Retina (tissue), 1 donor: ENCODE measurements around the gene PAQR5.
"Not testable (repeated sequence)": the region's sequence is repeated elsewhere in the genome, so short reads cannot be mapped to it uniquely, and the experiment has no call there.

Source experiments
- DNase-seq: peaks from one replicate; pipeline ENCODE4 v3.0.0-alpha.2; 2016

PAQR5 gene

GRCh38 chr15:69293741-69294615, 4.7 kb upstream of the PAQR5 start:
- DNase-seq, result no peak

GRCh38 chr15:69296606-69297005, 2.1 kb upstream of the PAQR5 start:
- no peak for DNase-seq

- DNase-seq, result no peak
Observed at GRCh38 chr15:69297642-69298353, 914 bp upstream of the PAQR5 start.

- DNase-seq, result no peak
Observed at GRCh38 chr15:69298354-69298696, 387 bp upstream of the PAQR5 start.

- DNase-seq, result peak; percentile 43
Observed at GRCh38 chr15:69299451-69299886, 757 bp downstream of the PAQR5 start.

GRCh38 chr15:69299943-69300588, 1.4 kb downstream of the PAQR5 start:
- no peak for DNase-seq

GRCh38 chr15:69301101-69301500, 2.4 kb downstream of the PAQR5 start:
- DNase-seq, result not testable (repeated sequence)

- not testable (repeated sequence) for DNase-seq
Observed at GRCh38 chr15:69302087-69302486, 3.4 kb downstream of the PAQR5 start.

- DNase-seq, result no peak
Observed at GRCh38 chr15:69302929-69303328, 4.2 kb downstream of the PAQR5 start.

- no peak for DNase-seq
Observed at GRCh38 chr15:69303337-69304181, 4.8 kb downstream of the PAQR5 start.

- no peak for DNase-seq
Observed at GRCh38 chr15:69304182-69304545, 5.5 kb downstream of the PAQR5 start.

- DNase-seq, result no peak
Observed at GRCh38 chr15:69305204-69305931, 6.7 kb downstream of the PAQR5 start.

- no peak for DNase-seq
Observed at GRCh38 chr15:69305933-69306568, 7.3 kb downstream of the PAQR5 start.

- DNase-seq, result no peak
Observed at GRCh38 chr15:69307939-69308338, 9.2 kb downstream of the PAQR5 start.

GRCh38 chr15:69308949-69309348, 10.2 kb downstream of the PAQR5 start:
- DNase-seq, result no peak

GRCh38 chr15:69311319-69311721, 12.6 kb downstream of the PAQR5 start:
- no peak for DNase-seq

- no peak for DNase-seq
Observed at GRCh38 chr15:69313432-69314000, 14.8 kb downstream of the PAQR5 start.

GRCh38 chr15:69314131-69314530, 15.4 kb downstream of the PAQR5 start:
- DNase-seq, result no peak

GRCh38 chr15:69314736-69315135, 16.0 kb downstream of the PAQR5 start:
- no peak for DNase-seq

GRCh38 chr15:69315402-69316110, 16.8 kb downstream of the PAQR5 start:
- no peak for DNase-seq

GRCh38 chr15:69316291-69316690, 17.6 kb downstream of the PAQR5 start:
- no peak for DNase-seq
